Activated naive CD8-positive, alpha-beta T cell treated with anti-CD3 and anti-CD28 coated beads, Interleukin-2, amount 10 ng/mL, durations not matched to agents 7 days and 5 days (primary cell): ENCODE data around the gene CENPX. TPM values are rescaled to one million over a fixed set of nuclear protein-coding genes. Genes with fewer than 3 reads are reported as not detected.

ENCODE experiments used
- ATAC-seq: fragments of 150-1000 bp; cut with Tn5 transposase; one replicate; pipeline ENCODE4 v1.10.0; 2021; ENCODE audit warnings: low read depth, moderate library complexity
- POLR2A ChIA-PET: fragments of 350-600 bp; sonication (Branson Sonifier 250); formaldehyde crosslinking; loops from one replicate; lab custom pipeline; 2021; ENCODE audit warnings: antibody characterized with exemption; lab: Charles Lee
- DNase-seq: peaks from one replicate; pipeline ENCODE4 v3.0.0; 2021
- H3K27ac Mint-ChIP-seq: one replicate; pipeline ENCODE4 v1.8.0; 2022; ENCODE audit warnings: mild to moderate bottlenecking, mixed read lengths
- H3K27me3 Mint-ChIP-seq: one replicate; pipeline ENCODE4 v1.8.0; 2022; ENCODE audit warnings: mild to moderate bottlenecking, moderate library complexity, mixed read lengths
- H3K36me3 Mint-ChIP-seq: one replicate; pipeline ENCODE4 v1.8.0; 2021; ENCODE audit warnings: mild to moderate bottlenecking, mixed read lengths
- H3K4me1 Mint-ChIP-seq: one replicate; pipeline ENCODE4 v1.8.0; 2021; ENCODE audit warnings: mixed read lengths
- H3K4me3 Mint-ChIP-seq: one replicate; pipeline ENCODE4 v1.8.0; 2022; ENCODE audit warnings: mild to moderate bottlenecking, moderate library complexity, mixed read lengths
- H3K9me3 Mint-ChIP-seq: one replicate; pipeline ENCODE4 v1.8.0; 2021; ENCODE audit warnings: mixed read lengths
- total RNA-seq, 2 experiments: library from RNA; stranded (reverse); gene quantifications; one replicate each; pipeline ENCODE4 v1.2.3, GENCODE V29; 2021

CENPX gene
- total RNA-seq, 2 experiments from 2014 or later = 62.0 to 64.7 TPM

DNA sequence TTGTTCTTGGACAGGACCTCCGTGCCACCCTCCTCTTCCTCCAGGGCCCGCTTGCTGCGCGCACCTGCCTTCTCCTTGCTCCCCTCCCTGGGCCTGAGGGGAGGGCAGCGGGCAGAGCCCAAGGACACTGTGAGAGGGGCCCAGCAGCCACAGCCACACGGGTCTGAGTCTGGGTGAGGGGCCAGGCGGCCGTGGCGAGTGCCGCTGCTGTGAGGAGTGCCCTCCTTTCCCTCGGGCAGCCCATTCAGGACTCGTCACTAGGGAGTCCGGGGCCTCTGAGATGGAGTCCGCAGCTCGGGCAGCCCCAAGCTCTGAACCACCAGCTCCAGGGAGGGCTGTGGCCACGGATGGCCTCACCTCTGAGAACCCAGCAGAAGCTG lies 37.3 kb upstream of the CENPX start:
- POLR2A ChIA-PET = interaction anchor here (1.6 kb wide), 1 partner anchor 22 kb away, joined by 5 read pairs; the partner anchor contains the start of gene DCXR
- Mint-ChIP-seq H3K36me3 (no peaks in the 10 kb centered on the region), H3K27ac (no peak overlapping the region), H3K4me1 (peaks cover 2% of the 10 kb centered on the region), H3K4me3 (no peak overlapping the region), H3K27me3 (no peaks in the 10 kb centered on the region), H3K9me3 (no peaks in the 10 kb centered on the region)
- no peak for ATAC-seq
- DNase-seq = no peak

- H3K27me3 Mint-ChIP-seq = no peaks in the 10 kb centered on the region
- no peaks in the 10 kb centered on the region for H3K9me3 Mint-ChIP-seq
- DNase-seq (no peak), ATAC-seq (no peak)
- POLR2A ChIA-PET = interaction anchor here (1.6 kb wide), 1 partner anchor 22 kb away, joined by 5 read pairs; the partner anchor contains the start of gene DCXR
- H3K36me3 Mint-ChIP-seq = no peaks in the 10 kb centered on the region
- no peak overlapping the region for H3K27ac Mint-ChIP-seq
- H3K4me1 Mint-ChIP-seq = peaks cover 2% of the 10 kb centered on the region
- no peak overlapping the region for H3K4me3 Mint-ChIP-seq
Measured at GRCh38 chr17:82059272-82060000, 36.8 kb upstream of the CENPX start.

DNA sequence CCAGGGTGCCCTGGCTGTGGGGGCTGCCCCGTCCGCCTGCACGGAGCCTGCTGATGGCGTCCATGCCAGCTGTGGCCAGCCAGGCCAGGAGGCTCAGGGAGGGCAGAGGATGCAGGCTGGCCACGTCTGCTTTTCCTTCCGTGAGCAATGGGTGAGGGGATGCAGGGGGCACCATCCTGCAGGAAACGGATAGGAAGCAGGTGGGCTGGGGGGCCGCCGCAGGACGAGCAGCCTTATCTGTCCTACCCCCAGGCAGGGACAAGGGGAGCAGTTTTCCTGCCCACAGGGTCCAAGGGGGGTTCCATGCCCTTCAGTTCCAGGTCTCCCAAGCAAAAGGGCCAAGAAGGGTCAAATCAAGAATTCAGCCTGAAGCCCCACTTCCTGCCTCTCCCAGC lies 36.2 kb upstream of the CENPX start:
- Mint-ChIP-seq H3K27ac (no peak overlapping the region), H3K27me3 (no peaks in the 10 kb centered on the region), H3K4me1 (peaks cover 2% of the 10 kb centered on the region), H3K4me3 (no peak overlapping the region), H3K36me3 (no peaks in the 10 kb centered on the region), H3K9me3 (no peaks in the 10 kb centered on the region)
- ATAC-seq = no peak
- DNase-seq = no peak
- POLR2A ChIA-PET = interaction anchor here (1.6 kb wide), 1 partner anchor 21 kb away, joined by 5 read pairs; the partner anchor contains the start of gene DCXR

- H3K27ac Mint-ChIP-seq = no peak overlapping the region
- no peaks in the 10 kb centered on the region for H3K36me3 Mint-ChIP-seq
- H3K4me3 Mint-ChIP-seq = no peak overlapping the region
- no peaks in the 10 kb centered on the region for H3K9me3 Mint-ChIP-seq
- POLR2A ChIA-PET = no interaction called here
- ATAC-seq (no peak), DNase-seq (no peak)
- H3K27me3 Mint-ChIP-seq = no peaks in the 10 kb centered on the region
- peaks cover 2% of the 10 kb centered on the region for H3K4me1 Mint-ChIP-seq
Measured at GRCh38 chr17:82058230-82058854, 35.7 kb upstream of the CENPX start.

DNA sequence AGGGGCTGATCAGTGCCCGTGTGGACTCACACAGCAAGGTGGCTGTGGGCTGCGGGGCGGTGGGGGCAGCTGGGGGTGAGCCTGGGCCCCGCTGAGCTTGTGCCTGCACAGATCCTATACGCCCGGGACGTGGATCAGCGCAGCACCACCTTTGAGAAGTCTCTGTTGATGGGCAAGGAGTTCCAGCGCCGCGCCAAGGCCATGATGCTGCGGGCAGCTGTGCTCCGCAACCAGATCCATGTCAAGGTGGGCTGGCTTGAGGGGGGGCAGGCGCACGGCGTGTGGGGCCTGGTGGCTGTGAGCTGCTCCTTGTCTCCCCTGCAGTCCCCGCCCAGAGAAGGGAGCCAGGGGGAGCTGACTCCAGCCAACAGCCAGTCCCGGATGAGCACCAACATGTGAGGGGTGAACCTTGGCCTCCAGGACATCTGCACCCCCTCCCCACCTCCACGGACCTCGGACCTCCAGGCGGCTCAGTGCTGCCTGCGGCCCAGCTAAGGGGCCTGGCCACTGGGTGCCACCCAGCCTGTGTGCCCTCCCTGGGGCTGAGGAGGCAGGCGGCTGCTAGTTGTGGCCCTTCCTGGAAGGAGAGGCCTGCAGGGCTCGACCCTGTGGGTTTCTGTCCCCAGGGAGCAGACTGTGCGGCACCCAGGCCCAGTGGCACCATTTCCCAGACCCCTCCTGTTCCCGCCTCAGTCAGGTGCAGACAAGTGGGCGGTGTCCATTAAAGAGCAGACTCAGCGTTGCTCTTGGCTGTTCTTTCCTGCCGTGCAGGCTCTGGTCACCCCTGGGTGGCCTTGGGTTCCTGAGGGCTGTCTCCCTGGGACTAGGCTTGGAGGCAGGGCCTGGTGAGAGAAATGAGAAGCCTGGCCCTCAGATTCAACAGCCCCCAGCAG lies 34.3 kb upstream of the CENPX start:
- no peaks in the 10 kb centered on the region for H3K36me3 Mint-ChIP-seq
- DNase-seq = no peak
- no peaks in the 10 kb centered on the region for H3K9me3 Mint-ChIP-seq
- no peaks in the 10 kb centered on the region for H3K27me3 Mint-ChIP-seq
- no peak overlapping the region for H3K4me3 Mint-ChIP-seq
- POLR2A ChIA-PET = interaction anchor here (0.5 to 1.6 kb wide), 2 partner anchors 9 to 10 kb away, joined by 4 to 7 read pairs; partner anchors contain the start of gene DUS1L
- ATAC-seq = no peak
- peaks cover 4% of the 10 kb centered on the region for H3K4me1 Mint-ChIP-seq
- no peak overlapping the region for H3K27ac Mint-ChIP-seq

- no peak for DNase-seq
- no peaks in the 10 kb centered on the region for H3K9me3 Mint-ChIP-seq
- H3K27me3 Mint-ChIP-seq = no peaks in the 10 kb centered on the region
- no peak overlapping the region for H3K4me3 Mint-ChIP-seq
- ATAC-seq = no peak
- H3K27ac Mint-ChIP-seq = peak overlapping the region; percentile 34
- POLR2A ChIA-PET = interaction anchor here (0.5 to 1.6 kb wide), 2 partner anchors 9 to 11 kb away, joined by 4 to 7 read pairs; partner anchors contain the start of gene DUS1L
- H3K4me1 Mint-ChIP-seq = peaks cover 4% of the 10 kb centered on the region
- H3K36me3 Mint-ChIP-seq = no peaks in the 10 kb centered on the region
Measured at GRCh38 chr17:82055965-82056728, 33.5 kb upstream of the CENPX start.

DNA sequence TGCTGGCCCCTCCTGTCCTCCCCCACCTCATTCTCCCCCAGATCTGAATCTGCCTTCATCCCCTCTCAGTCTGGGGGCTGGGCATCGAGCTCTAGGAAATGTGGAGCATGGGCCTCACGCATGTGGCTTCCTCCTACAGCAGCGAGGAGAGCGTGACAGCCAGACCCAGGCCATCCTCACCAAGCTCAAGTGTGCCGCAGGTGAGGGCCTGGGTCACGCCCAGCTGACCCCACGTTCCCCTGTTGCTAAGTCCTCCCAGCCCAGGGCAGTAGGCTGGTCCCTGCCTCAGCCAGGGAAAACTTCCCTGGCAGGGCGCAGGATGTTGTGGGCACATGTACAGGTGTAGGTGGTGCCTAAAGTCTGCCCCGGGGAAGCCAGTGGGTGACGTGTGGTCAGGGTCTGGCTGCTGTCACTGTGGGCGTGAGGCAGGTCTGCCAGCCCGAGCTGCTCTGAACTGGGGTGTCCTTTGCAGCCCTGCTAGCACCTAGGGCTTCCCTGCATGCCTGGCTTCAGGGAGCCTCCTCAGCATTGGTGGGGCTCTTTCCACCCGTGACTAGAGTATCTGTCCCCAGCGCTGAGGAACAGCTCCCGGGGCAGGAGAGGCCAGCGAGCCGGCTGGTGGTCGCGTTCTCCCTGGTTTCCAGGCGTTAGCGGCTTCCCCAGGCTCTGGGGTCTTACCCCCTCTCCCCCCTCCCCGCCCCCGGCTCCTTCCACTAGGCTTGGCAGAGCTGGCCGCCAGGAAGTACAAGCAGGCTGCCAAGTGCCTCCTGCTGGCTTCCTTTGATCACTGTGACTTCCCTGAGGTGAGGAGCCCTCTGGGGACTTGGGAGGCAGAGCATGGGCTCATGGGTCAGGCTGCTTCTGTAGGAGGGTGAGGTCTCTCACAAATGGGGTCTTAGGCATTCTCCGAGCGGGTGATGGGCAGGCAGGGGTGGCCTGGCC lies 32.6 kb upstream of the CENPX start:
- DNase-seq (no peak), ATAC-seq (no peak)
- Mint-ChIP-seq H3K27me3 (no peaks in the 10 kb centered on the region), H3K27ac (no peak overlapping the region), H3K4me1 (peaks cover 8% of the 10 kb centered on the region), H3K36me3 (no peaks in the 10 kb centered on the region), H3K4me3 (no peak overlapping the region), H3K9me3 (no peaks in the 10 kb centered on the region)
- POLR2A ChIA-PET = interaction anchor here (1.0 to 1.6 kb wide), 2 partner anchors 10 kb away, joined by 3 to 7 read pairs; partner anchors contain the start of gene DUS1L

GRCh38 chr17:82054351-82055022 lies 31.8 kb upstream of the CENPX start:
- no peaks in the 10 kb centered on the region for H3K36me3 Mint-ChIP-seq
- POLR2A ChIA-PET = interaction anchor here (1.0 to 1.2 kb wide), 2 partner anchors 10 to 44 kb away, joined by 3 to 4 read pairs; partner anchors contain the start of gene FASN
- no peaks in the 10 kb centered on the region for H3K27me3 Mint-ChIP-seq
- peaks cover 8% of the 10 kb centered on the region for H3K4me1 Mint-ChIP-seq
- H3K9me3 Mint-ChIP-seq = no peaks in the 10 kb centered on the region
- no peak overlapping the region for H3K27ac Mint-ChIP-seq
- no peak overlapping the region for H3K4me3 Mint-ChIP-seq
- DNase-seq = no peak
- no peak for ATAC-seq

DNA sequence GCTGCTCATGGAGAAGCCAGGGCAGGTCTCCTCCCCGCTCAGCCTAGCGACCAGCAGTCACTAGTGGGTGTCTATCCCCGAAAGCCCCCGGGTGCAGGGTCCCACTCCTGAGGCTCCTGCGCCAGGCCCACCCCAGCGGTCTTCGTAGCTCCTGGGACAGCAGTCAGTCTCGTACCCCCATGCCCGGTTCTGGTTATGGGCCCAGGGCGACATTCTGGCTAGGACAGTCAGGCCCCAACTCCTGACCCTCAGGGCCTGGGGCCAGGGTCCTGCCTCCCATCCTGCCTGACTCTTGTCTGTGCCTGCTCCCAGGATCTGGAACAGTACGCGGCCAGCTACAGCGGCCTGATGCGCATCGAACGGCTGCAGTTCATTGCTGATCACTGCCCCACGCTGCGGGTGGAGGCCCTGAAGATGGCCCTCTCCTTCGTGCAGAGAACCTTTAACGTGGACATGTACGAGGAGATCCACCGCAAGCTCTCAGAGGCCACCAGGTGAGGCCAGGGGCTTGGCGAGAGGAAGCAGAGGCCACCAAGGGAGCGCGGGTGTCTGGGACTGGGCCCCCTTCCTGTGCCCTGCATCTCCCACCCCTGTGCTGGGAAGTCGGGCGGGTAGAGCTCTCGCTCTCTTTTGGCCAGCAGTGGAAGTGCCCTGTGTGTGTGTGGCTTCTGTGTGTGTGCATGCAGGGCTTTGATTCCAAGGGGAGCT lies 31.0 kb upstream of the CENPX start:
- Mint-ChIP-seq H3K4me3 (peak overlapping the region; percentile 74), H3K36me3 (no peaks in the 10 kb centered on the region), H3K27ac (no peak overlapping the region), H3K9me3 (no peaks in the 10 kb centered on the region), H3K27me3 (no peaks in the 10 kb centered on the region), H3K4me1 (peaks cover 8% of the 10 kb centered on the region)
- DNase-seq (no peak), ATAC-seq (no peak)
- POLR2A ChIA-PET = interaction anchor here (1.2 to 1.3 kb wide), 3 partner anchors 16 to 45 kb away, joined by 3 to 4 read pairs (median 3); partner anchors contain the start of genes DCXR and FASN

DNA sequence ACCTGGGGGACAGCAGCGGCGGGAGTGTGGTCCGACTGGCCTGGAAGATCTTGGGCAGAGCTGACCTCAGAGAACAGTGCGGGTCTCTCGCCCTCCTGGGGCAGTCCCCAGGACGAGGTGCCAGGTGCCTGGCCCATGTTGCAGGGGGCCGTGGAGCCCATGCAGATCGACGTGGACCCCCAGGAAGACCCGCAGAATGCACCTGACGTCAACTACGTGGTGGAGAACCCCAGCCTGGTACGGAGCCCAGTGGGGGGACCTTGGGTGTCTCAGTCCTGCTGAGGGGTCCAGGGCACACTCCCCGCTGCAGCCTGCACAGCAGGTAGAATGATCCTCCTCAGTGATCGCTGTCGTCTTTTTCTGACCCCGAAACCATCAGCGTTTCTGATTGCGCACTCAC lies 30.5 kb upstream of the CENPX start:
- Mint-ChIP-seq H3K4me3 (peak overlapping the region; percentile 74), H3K27ac (peak overlapping the region; percentile 58), H3K4me1 (peaks cover 8% of the 10 kb centered on the region)

More for the DNA sequence above, 30.5 kb upstream of the CENPX start:
- Mint-ChIP-seq H3K36me3 (no peaks in the 10 kb centered on the region), H3K27me3 (no peaks in the 10 kb centered on the region), H3K9me3 (no peaks in the 10 kb centered on the region)
- ATAC-seq = no peak
- POLR2A ChIA-PET = interaction anchor here (1.2 to 1.3 kb wide), 3 partner anchors 16 to 45 kb away, joined by 3 to 4 read pairs (median 3); partner anchors contain the start of genes DCXR and FASN
- no peak for DNase-seq
